Measurements from ENCODE around the gene HMGA1. TPM values are rescaled to one million over a fixed set of nuclear protein-coding genes. Genes with fewer than 3 reads are reported as not detected.

Gene HMGA1
- total and polyA plus RNA-seq, 2 experiments from 2014 or later: 43.4 to 69.0 TPM

GRCh38 chr6:34288581-34288980 lies 51.9 kb downstream of the HMGA1 start:
- DNase-seq (ENCODE audit: low spot score): no peak
- Histone ChIP-seq H3K9me3 (ENCODE audit: low read depth) (no peaks in the 10 kb centered on the region), H3K9me2 (replicated peaks; ENCODE audit: insufficient read depth) (no peaks in the 10 kb centered on the region), H2AFZ (no peak overlapping the region), H3K27me3 (no peaks in the 10 kb centered on the region), H3K4me1 (ENCODE audit: insufficient read depth) (no peaks in the 10 kb centered on the region), H3K4me2 (no peak overlapping the region), H3K4me3 (no peak overlapping the region), H3K27ac (no peak overlapping the region), H3K79me2 (no peaks in the 10 kb centered on the region), H3K36me3 (replicated peaks; ENCODE audit: insufficient read depth, low read depth) (no peaks in the 10 kb centered on the region), H4K20me1 (ENCODE audit: insufficient read depth, poor library complexity, severe bottlenecking) (no peaks in the 10 kb centered on the region)
- WGBS (ENCODE audit: low lambda C conversion rate, missing lambda C conversion rate): 91% methylated on average over 5 of the region's 5 CpGs
- no peak for TF ChIP-seq EZH2phosphoT487 (IDR thresholded peaks at IDR 0.05; ENCODE audit: low read depth, severe bottlenecking, unreplicated experiment)
- no peak for TF ChIP-seq CTCF (IDR thresholded peaks at IDR 0.05; ENCODE audit: poor library complexity)
- no peak for TF ChIP-seq EZH2 (IDR thresholded peaks at IDR 0.05; ENCODE audit: borderline replicate concordance)

GRCh38 chr6:34289137-34289536 lies 52.5 kb downstream of the HMGA1 start:
- Histone ChIP-seq H3K4me1 (ENCODE audit: insufficient read depth) (no peaks in the 10 kb centered on the region), H3K27me3 (no peaks in the 10 kb centered on the region), H3K4me2 (no peak overlapping the region), H3K27ac (no peak overlapping the region), H3K9me2 (replicated peaks; ENCODE audit: insufficient read depth) (no peaks in the 10 kb centered on the region), H4K20me1 (ENCODE audit: insufficient read depth, poor library complexity, severe bottlenecking) (no peaks in the 10 kb centered on the region), H3K79me2 (no peaks in the 10 kb centered on the region), H3K4me3 (no peak overlapping the region), H3K36me3 (replicated peaks; ENCODE audit: insufficient read depth, low read depth) (no peaks in the 10 kb centered on the region), H3K9me3 (ENCODE audit: low read depth) (no peaks in the 10 kb centered on the region), H2AFZ (no peak overlapping the region)
- TF ChIP-seq CTCF (IDR thresholded peaks at IDR 0.05; ENCODE audit: poor library complexity) (no peak), EZH2 (IDR thresholded peaks at IDR 0.05; ENCODE audit: borderline replicate concordance) (no peak), EZH2phosphoT487 (IDR thresholded peaks at IDR 0.05; ENCODE audit: low read depth, severe bottlenecking, unreplicated experiment) (no peak)
- 98% methylated on average over 11 of the region's 11 CpGs for WGBS (ENCODE audit: low lambda C conversion rate, missing lambda C conversion rate)
- no peak for DNase-seq (ENCODE audit: low spot score)

- no peaks in the 10 kb centered on the region for H3K9me2 ChIP-seq (replicated peaks; ENCODE audit: insufficient read depth)
- H3K4me2 ChIP-seq: no peak overlapping the region
- no peak for TF ChIP-seq EZH2phosphoT487 (IDR thresholded peaks at IDR 0.05; ENCODE audit: low read depth, severe bottlenecking, unreplicated experiment)
- TF ChIP-seq EZH2 (IDR thresholded peaks at IDR 0.05; ENCODE audit: borderline replicate concordance): no peak
- TF ChIP-seq CTCF (IDR thresholded peaks at IDR 0.05; ENCODE audit: poor library complexity): no peak
- no peak for DNase-seq (ENCODE audit: low spot score)
- H3K9me3 ChIP-seq (ENCODE audit: low read depth): no peaks in the 10 kb centered on the region
- no peaks in the 10 kb centered on the region for H3K27me3 ChIP-seq
- H3K4me1 ChIP-seq (ENCODE audit: insufficient read depth): no peaks in the 10 kb centered on the region
- H2AFZ ChIP-seq: no peak overlapping the region
- WGBS (ENCODE audit: low lambda C conversion rate, missing lambda C conversion rate): 98% methylated on average over 3 of the region's 3 CpGs
- H3K4me3 ChIP-seq: no peak overlapping the region
- H3K79me2 ChIP-seq: peaks cover 2% of the 10 kb centered on the region
- no peaks in the 10 kb centered on the region for H3K36me3 ChIP-seq (replicated peaks; ENCODE audit: insufficient read depth, low read depth)
- H3K27ac ChIP-seq: no peak overlapping the region
- H4K20me1 ChIP-seq (ENCODE audit: insufficient read depth, poor library complexity, severe bottlenecking): no peaks in the 10 kb centered on the region
Observed at GRCh38 chr6:34292954-34293353, 56.3 kb downstream of the HMGA1 start.

GRCh38 chr6:34295721-34296120 lies 59.0 kb downstream of the HMGA1 start:
- H3K9me2 ChIP-seq (replicated peaks; ENCODE audit: insufficient read depth): no peaks in the 10 kb centered on the region
- H3K36me3 ChIP-seq (replicated peaks; ENCODE audit: insufficient read depth, low read depth): no peaks in the 10 kb centered on the region
- no peak for DNase-seq (ENCODE audit: low spot score)
- TF ChIP-seq EZH2 (IDR thresholded peaks at IDR 0.05; ENCODE audit: borderline replicate concordance) (no peak), EZH2phosphoT487 (IDR thresholded peaks at IDR 0.05; ENCODE audit: low read depth, severe bottlenecking, unreplicated experiment) (no peak), CTCF (IDR thresholded peaks at IDR 0.05; ENCODE audit: poor library complexity) (no peak)
- no peaks in the 10 kb centered on the region for H4K20me1 ChIP-seq (ENCODE audit: insufficient read depth, poor library complexity, severe bottlenecking)
- no peak overlapping the region for H3K4me2 ChIP-seq
- H3K9me3 ChIP-seq (ENCODE audit: low read depth): no peaks in the 10 kb centered on the region
- no peak overlapping the region for H2AFZ ChIP-seq
- H3K79me2 ChIP-seq: peaks cover 4% of the 10 kb centered on the region
- H3K4me3 ChIP-seq: no peak overlapping the region
- H3K27ac ChIP-seq: no peak overlapping the region
- no peaks in the 10 kb centered on the region for H3K4me1 ChIP-seq (ENCODE audit: insufficient read depth)
- no peaks in the 10 kb centered on the region for H3K27me3 ChIP-seq
- 86% methylated on average over 3 of the region's 3 CpGs for WGBS (ENCODE audit: low lambda C conversion rate, missing lambda C conversion rate)

Data from hepatocyte (in vitro differentiated cells).